ENCODE data around the gene CDIPT.

The CDIPT gene

DNA sequence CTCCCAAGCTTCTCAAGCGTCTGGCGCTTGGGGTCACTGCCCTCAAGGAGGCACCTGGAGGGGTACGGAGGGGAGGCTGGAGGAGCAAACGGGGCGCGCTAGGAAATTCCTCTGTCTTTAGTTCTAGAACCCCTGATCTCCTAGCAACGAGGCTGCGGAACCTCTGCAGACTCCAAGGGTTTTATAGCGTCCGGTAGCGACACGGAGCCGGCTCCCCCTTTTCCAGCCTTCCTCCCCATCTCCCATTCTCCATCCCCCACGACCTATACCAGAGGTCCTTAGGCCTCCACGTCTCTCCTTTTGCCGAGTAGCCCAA is 601 bp upstream of the CDIPT start:
- Histone ChIP-seq H3F3A (ENCODE audit: low read depth) (no peaks in the 10 kb centered on the region), H4K20me1 (ENCODE audit: insufficient read depth, low read length, poor library complexity, severe bottlenecking) (peaks cover 6% of the 10 kb centered on the region), H3K4me1 (ENCODE audit: insufficient read depth, low read length, poor library complexity, severe bottlenecking) (peaks cover 18% of the 10 kb centered on the region), H3K9me3 (ENCODE audit: insufficient read depth, low read depth, low read length) (no peaks in the 10 kb centered on the region), H3K36me3 (ENCODE audit: insufficient read depth, low read length) (no peaks in the 10 kb centered on the region; the same call in 1 of the 2 replicates), H3K4me3 (ENCODE audit: low read length, poor library complexity, severe bottlenecking) (peak overlapping the region; percentile 84), H3K9ac (ENCODE audit: low read depth, low read length, poor library complexity, severe bottlenecking) (no peak overlapping the region), H3K27me3 (ENCODE audit: insufficient read depth, low read length, poor library complexity, severe bottlenecking) (no peaks in the 10 kb centered on the region), H3K9me2 (replicated peaks; ENCODE audit: low read depth, low read length) (no peaks in the 10 kb centered on the region), H2AFZ (ENCODE audit: low read length) (peak overlapping the region; percentile 49; the same call in 1 of the 2 replicates), H3K4me2 (ENCODE audit: low read depth, low read length, poor library complexity, severe bottlenecking) (peak overlapping the region; percentile 97), H3K79me2 (ENCODE audit: insufficient read depth, low read length) (peaks cover 23% of the 10 kb centered on the region)
- TF ChIP-seq EZH2phosphoT487 (IDR thresholded peaks at IDR 0.05; ENCODE audit: borderline replicate concordance), result no peak
- TF ChIP-seq, protein P1, sequence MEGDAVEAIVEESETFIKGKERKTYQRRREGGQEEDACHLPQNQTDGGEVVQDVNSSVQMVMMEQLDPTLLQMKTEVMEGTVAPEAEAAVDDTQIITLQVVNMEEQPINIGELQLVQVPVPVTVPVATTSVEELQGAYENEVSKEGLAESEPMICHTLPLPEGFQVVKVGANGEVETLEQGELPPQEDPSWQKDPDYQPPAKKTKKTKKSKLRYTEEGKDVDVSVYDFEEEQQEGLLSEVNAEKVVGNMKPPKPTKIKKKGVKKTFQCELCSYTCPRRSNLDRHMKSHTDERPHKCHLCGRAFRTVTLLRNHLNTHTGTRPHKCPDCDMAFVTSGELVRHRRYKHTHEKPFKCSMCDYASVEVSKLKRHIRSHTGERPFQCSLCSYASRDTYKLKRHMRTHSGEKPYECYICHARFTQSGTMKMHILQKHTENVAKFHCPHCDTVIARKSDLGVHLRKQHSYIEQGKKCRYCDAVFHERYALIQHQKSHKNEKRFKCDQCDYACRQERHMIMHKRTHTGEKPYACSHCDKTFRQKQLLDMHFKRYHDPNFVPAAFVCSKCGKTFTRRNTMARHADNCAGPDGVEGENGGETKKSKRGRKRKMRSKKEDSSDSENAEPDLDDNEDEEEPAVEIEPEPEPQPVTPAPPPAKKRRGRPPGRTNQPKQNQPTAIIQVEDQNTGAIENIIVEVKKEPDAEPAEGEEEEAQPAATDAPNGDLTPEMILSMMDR (conservative IDR thresholded peaks at IDR 0.05; ENCODE audit: low read length), result no peak

DNA sequence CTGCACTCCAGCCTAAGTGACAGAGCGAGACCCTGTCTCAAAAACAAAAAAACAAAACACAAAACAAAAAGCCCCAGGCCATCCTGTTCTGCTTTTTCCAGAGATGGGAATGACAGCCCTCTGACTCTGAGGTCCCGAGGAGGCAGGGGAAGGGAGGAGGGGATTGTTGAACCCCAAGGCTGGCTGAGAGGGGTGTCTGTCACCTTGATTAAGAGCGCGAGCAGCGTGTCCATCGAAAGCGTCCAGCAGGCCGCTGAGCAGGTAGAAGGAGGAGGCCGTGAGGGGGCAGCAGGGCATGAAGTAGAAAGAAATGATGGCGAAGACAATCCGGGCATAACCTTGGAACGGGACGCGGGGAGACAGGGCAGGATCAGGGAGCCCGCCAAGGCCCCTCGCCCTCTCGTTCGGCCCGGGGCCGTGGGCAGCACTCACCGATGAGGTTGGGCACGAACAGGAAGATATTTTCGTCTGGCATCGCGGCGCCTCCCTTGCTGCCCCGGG is 593 bp downstream of the CDIPT start:
- Histone ChIP-seq H3K36me3 (ENCODE audit: insufficient read depth, low read length) (no peaks in the 10 kb centered on the region; the same call in 1 of the 2 replicates), H3K9me2 (replicated peaks; ENCODE audit: low read depth, low read length) (no peaks in the 10 kb centered on the region), H3K79me2 (ENCODE audit: insufficient read depth, low read length) (peaks cover 23% of the 10 kb centered on the region), H3K4me1 (ENCODE audit: insufficient read depth, low read length, poor library complexity, severe bottlenecking) (peaks cover 13% of the 10 kb centered on the region), H3K27me3 (ENCODE audit: insufficient read depth, low read length, poor library complexity, severe bottlenecking) (no peaks in the 10 kb centered on the region), H2AFZ (ENCODE audit: low read length) (peak overlapping the region; percentile 92), H3K4me3 (ENCODE audit: low read length, poor library complexity, severe bottlenecking) (peak overlapping the region; percentile 84), H3K4me2 (ENCODE audit: low read depth, low read length, poor library complexity, severe bottlenecking) (peak overlapping the region; percentile 97), H3F3A (ENCODE audit: low read depth) (no peaks in the 10 kb centered on the region), H3K9ac (ENCODE audit: low read depth, low read length, poor library complexity, severe bottlenecking) (peak overlapping the region; percentile 78), H3K9me3 (ENCODE audit: insufficient read depth, low read depth, low read length) (no peaks in the 10 kb centered on the region), H4K20me1 (ENCODE audit: insufficient read depth, low read length, poor library complexity, severe bottlenecking) (peaks cover 6% of the 10 kb centered on the region)
- TF ChIP-seq EZH2phosphoT487 (IDR thresholded peaks at IDR 0.05; ENCODE audit: borderline replicate concordance), result no peak
- TF ChIP-seq, protein P1 (conservative IDR thresholded peaks at IDR 0.05; ENCODE audit: low read length), result no peak

DNA sequence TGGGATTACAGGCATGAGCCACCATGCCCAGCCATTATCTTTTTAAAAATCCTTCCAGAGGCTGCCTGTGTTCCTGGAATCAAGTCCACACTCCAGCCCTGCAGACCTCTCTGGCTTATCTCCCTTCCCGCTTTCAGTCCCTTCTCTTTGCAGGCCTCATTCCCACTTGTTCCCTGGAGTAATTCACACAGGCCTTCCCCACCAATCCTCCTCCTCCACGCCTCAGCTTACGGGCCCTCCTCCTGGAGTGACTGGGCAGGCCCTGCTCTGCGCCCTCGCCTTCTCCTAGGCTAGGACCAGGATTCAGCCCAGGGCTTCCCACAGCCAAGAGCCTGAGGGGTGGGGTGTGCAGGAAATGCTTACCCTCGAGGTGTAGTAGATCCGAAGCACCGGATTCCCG is 2.8 kb downstream of the CDIPT start:
- Histone ChIP-seq H3K4me2 (ENCODE audit: low read depth, low read length, poor library complexity, severe bottlenecking) (peak overlapping the region; percentile 97), H3K27me3 (ENCODE audit: insufficient read depth, low read length, poor library complexity, severe bottlenecking) (no peaks in the 10 kb centered on the region), H3K9ac (ENCODE audit: low read depth, low read length, poor library complexity, severe bottlenecking) (no peak overlapping the region), H3K9me2 (replicated peaks; ENCODE audit: low read depth, low read length) (no peaks in the 10 kb centered on the region), H2AFZ (ENCODE audit: low read length) (no peak overlapping the region), H3K79me2 (ENCODE audit: insufficient read depth, low read length) (peaks cover 23% of the 10 kb centered on the region), H3K9me3 (ENCODE audit: insufficient read depth, low read depth, low read length) (no peaks in the 10 kb centered on the region), H3K4me3 (ENCODE audit: low read length, poor library complexity, severe bottlenecking) (no peak overlapping the region), H3F3A (ENCODE audit: low read depth) (no peaks in the 10 kb centered on the region), H4K20me1 (ENCODE audit: insufficient read depth, low read length, poor library complexity, severe bottlenecking) (peaks cover 6% of the 10 kb centered on the region), H3K4me1 (ENCODE audit: insufficient read depth, low read length, poor library complexity, severe bottlenecking) (peaks cover 13% of the 10 kb centered on the region), H3K36me3 (ENCODE audit: insufficient read depth, low read length) (no peaks in the 10 kb centered on the region; the same call in 1 of the 2 replicates)
- no peak for TF ChIP-seq EZH2phosphoT487 (IDR thresholded peaks at IDR 0.05; ENCODE audit: borderline replicate concordance)
- TF ChIP-seq, protein P1 (conservative IDR thresholded peaks at IDR 0.05; ENCODE audit: low read length), result no peak
